ENCODE measurements around the gene C3orf80. TPM values are rescaled to one million over a fixed set of nuclear protein-coding genes. Genes with fewer than 3 reads are reported as not detected.

Gene C3orf80
- polyA plus RNA-seq, 1 donor (not counting 4 experiments of a cell fraction or from before 2014, with no cell fraction given) = not detected

DNA sequence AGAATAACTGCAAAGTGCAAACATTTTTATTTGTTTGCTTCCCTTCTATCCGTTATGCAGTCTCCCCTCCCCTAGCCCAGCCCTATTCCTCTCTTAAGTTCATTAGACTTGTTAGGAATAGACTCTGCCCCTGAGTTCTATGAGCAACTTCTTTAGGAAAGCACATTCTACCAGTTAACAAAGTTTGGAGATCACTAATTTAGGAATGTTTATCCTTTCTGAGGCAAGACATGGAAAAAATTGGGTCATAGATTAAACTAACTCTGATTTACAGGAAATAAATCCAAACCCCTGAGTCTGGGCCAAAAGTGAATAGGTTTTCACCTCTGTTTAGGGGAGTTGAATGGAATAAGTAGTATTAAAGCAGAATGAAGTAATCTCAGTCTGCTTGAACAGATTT, 34.4 kb downstream of the C3orf80 start:
- no peak overlapping the region for H3K4me2 ChIP-seq (ENCODE audit: control insufficient read depth, extremely low read depth, insufficient read depth, low read depth, low read length)
- no peaks in the 10 kb centered on the region for H3K9me1 ChIP-seq (ENCODE audit: control insufficient read depth, extremely low read depth, insufficient read depth, low read length)
- no peaks in the 10 kb centered on the region for H3K36me3 ChIP-seq (ENCODE audit: control insufficient read depth in 2 of 2, extremely low read depth in 1 of 2, insufficient read depth in 2 of 2, low read length in 2 of 2)
- no peak for DNase-seq (ENCODE audit: low read depth, low spot score)
- no peaks in the 10 kb centered on the region for H3K9me3 ChIP-seq (ENCODE audit: control insufficient read depth, low read depth, low read length)
- no peak for FAIRE-seq
- H4K20me1 ChIP-seq (ENCODE audit: control insufficient read depth, extremely low read depth, insufficient read depth, low read length) = no peaks in the 10 kb centered on the region
- H3K79me2 ChIP-seq (ENCODE audit: control insufficient read depth, insufficient read depth, low read length) = no peaks in the 10 kb centered on the region
- no peak for TF ChIP-seq EZH2 (IDR thresholded peaks at IDR 0.05; ENCODE audit: low read length)
- TF ChIP-seq, protein P1, sequence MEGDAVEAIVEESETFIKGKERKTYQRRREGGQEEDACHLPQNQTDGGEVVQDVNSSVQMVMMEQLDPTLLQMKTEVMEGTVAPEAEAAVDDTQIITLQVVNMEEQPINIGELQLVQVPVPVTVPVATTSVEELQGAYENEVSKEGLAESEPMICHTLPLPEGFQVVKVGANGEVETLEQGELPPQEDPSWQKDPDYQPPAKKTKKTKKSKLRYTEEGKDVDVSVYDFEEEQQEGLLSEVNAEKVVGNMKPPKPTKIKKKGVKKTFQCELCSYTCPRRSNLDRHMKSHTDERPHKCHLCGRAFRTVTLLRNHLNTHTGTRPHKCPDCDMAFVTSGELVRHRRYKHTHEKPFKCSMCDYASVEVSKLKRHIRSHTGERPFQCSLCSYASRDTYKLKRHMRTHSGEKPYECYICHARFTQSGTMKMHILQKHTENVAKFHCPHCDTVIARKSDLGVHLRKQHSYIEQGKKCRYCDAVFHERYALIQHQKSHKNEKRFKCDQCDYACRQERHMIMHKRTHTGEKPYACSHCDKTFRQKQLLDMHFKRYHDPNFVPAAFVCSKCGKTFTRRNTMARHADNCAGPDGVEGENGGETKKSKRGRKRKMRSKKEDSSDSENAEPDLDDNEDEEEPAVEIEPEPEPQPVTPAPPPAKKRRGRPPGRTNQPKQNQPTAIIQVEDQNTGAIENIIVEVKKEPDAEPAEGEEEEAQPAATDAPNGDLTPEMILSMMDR (optimal IDR thresholded peaks at IDR 0.05 in 1 of 3, IDR thresholded peaks at IDR 0.05 in 1 of 3, conservative IDR thresholded peaks at IDR 0.05 in 1 of 3; ENCODE audit: extremely low read depth in 1 of 3, insufficient read depth in 2 of 3, low read length in 3 of 3) = no peak
- no peak overlapping the region for H3K27ac ChIP-seq (ENCODE audit: control insufficient read depth, insufficient read depth, low read length)
- dilution Hi-C loops (cut with MboI; ENCODE audit: extremely low pct_ligation_motif_present, low sequenced_read_pairs) = no loop called here
- no peaks in the 10 kb centered on the region for H3K27me3 ChIP-seq (ENCODE audit: control insufficient read depth, extremely low read depth, insufficient read depth, low read length)
- H3K4me1 ChIP-seq (ENCODE audit: control insufficient read depth, extremely low read depth, insufficient read depth, low read length) = no peaks in the 10 kb centered on the region
- no peak overlapping the region for H2AFZ ChIP-seq (ENCODE audit: control insufficient read depth, low read length)
- H3K4me3 ChIP-seq (ENCODE audit: control insufficient read depth in 2 of 3, extremely low read depth in 1 of 3, insufficient read depth in 2 of 3, low read depth in 1 of 3, low read length in 3 of 3) = no peak overlapping the region
- no peak overlapping the region for H3K9ac ChIP-seq (ENCODE audit: control insufficient read depth, extremely low read depth, insufficient read depth, low read length)

DNA sequence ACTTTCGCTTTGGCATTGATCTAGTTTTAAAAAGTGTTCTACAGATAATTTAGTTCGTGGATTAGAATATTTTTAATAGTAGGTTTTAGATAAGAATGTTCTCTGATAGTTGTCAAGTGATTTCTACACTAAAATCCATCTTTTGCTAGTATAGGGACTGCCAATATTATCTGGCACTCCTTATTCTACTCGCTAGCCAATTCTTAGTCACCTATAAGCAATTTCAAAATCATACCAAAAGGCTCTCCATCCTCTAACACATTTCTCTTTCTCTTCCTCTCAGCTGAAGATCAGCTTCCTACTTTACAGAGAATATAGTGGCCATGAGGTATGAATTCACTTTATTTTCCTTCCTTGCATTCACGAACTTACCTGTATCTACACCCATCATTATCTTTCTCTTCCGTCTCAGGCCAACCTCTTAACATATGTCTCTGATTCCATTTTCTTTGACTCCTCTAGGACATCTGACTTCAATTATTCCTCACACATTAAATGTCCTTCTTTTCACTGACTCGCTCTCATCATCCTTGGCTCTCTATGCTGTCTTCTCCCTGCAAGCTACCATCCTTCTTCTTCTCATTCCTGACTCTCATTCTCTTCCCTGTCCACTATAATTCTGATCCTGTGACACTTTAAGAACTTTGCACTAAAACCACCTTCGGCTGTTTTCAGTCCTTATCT, 35.5 kb downstream of the C3orf80 start:
- dilution Hi-C loops (cut with MboI; ENCODE audit: extremely low pct_ligation_motif_present, low sequenced_read_pairs) = no loop called here
- H2AFZ ChIP-seq (ENCODE audit: control insufficient read depth, low read length) = no peak overlapping the region
- FAIRE-seq (no peak), DNase-seq (ENCODE audit: low read depth, low spot score) (no peak)
- no peak overlapping the region for H3K27ac ChIP-seq (ENCODE audit: control insufficient read depth, insufficient read depth, low read length)
- H3K4me3 ChIP-seq (ENCODE audit: control insufficient read depth in 2 of 3, extremely low read depth in 1 of 3, insufficient read depth in 2 of 3, low read depth in 1 of 3, low read length in 3 of 3) = no peak overlapping the region
- no peaks in the 10 kb centered on the region for H4K20me1 ChIP-seq (ENCODE audit: control insufficient read depth, extremely low read depth, insufficient read depth, low read length)
- H3K36me3 ChIP-seq (ENCODE audit: control insufficient read depth in 2 of 2, extremely low read depth in 1 of 2, insufficient read depth in 2 of 2, low read length in 2 of 2) = no peaks in the 10 kb centered on the region
- no peaks in the 10 kb centered on the region for H3K9me1 ChIP-seq (ENCODE audit: control insufficient read depth, extremely low read depth, insufficient read depth, low read length)
- no peaks in the 10 kb centered on the region for H3K9me3 ChIP-seq (ENCODE audit: control insufficient read depth, low read depth, low read length)
- H3K27me3 ChIP-seq (ENCODE audit: control insufficient read depth, extremely low read depth, insufficient read depth, low read length) = no peaks in the 10 kb centered on the region
- no peak overlapping the region for H3K9ac ChIP-seq (ENCODE audit: control insufficient read depth, extremely low read depth, insufficient read depth, low read length)
- TF ChIP-seq, protein P1 (optimal IDR thresholded peaks at IDR 0.05 in 1 of 3, IDR thresholded peaks at IDR 0.05 in 1 of 3, conservative IDR thresholded peaks at IDR 0.05 in 1 of 3; ENCODE audit: extremely low read depth in 1 of 3, insufficient read depth in 2 of 3, low read length in 3 of 3) = no peak
- no peak for TF ChIP-seq EZH2 (IDR thresholded peaks at IDR 0.05; ENCODE audit: low read length)
- no peak overlapping the region for H3K4me2 ChIP-seq (ENCODE audit: control insufficient read depth, extremely low read depth, insufficient read depth, low read depth, low read length)
- no peaks in the 10 kb centered on the region for H3K4me1 ChIP-seq (ENCODE audit: control insufficient read depth, extremely low read depth, insufficient read depth, low read length)
- H3K79me2 ChIP-seq (ENCODE audit: control insufficient read depth, insufficient read depth, low read length) = no peaks in the 10 kb centered on the region
